ENCODE measurements around the gene IFI27L2.

- TF ChIP-seq CTCF (IDR thresholded peaks at IDR 0.05; ENCODE audit: low read length) (no peak), EZH2 (IDR thresholded peaks at IDR 0.05; ENCODE audit: borderline replicate concordance, low read length) (no peak)
Measured at GRCh38 chr14:94087891-94088290, 41.5 kb downstream of the IFI27L2 start.

Data from OCI-LY1 (cell line).